HG03175 (cell line): ENCODE data around the gene CDH11.

Source experiments
- ATAC-seq: cut with Tn5 transposase; IDR thresholded peaks from one replicate; pipeline ENCODE4 v1.9.1; 2021; ENCODE audit warnings: mild to moderate bottlenecking, moderate library complexity; ENCODE audit not compliant: unreplicated experiment

CDH11 gene

DNA sequence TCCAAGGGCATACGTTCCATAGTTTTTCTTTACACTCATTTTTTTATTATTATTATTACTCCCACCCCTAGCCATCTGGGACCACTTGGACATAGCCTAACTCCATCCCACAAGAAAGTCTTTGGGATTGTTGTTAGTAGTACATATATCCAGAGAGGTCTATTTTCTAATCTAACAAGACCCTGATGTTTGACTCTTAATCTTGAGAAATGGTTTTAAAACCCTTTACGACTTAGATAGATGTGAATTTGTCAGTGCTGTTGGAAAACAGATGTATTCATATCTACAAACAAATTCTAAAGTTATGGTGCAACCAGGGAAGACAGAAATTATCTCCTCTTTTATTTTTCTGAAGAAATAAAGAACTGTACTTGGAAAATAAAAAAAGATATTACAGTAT lies 197.8 kb downstream of the CDH11 start:
- no peak for ATAC-seq

DNA sequence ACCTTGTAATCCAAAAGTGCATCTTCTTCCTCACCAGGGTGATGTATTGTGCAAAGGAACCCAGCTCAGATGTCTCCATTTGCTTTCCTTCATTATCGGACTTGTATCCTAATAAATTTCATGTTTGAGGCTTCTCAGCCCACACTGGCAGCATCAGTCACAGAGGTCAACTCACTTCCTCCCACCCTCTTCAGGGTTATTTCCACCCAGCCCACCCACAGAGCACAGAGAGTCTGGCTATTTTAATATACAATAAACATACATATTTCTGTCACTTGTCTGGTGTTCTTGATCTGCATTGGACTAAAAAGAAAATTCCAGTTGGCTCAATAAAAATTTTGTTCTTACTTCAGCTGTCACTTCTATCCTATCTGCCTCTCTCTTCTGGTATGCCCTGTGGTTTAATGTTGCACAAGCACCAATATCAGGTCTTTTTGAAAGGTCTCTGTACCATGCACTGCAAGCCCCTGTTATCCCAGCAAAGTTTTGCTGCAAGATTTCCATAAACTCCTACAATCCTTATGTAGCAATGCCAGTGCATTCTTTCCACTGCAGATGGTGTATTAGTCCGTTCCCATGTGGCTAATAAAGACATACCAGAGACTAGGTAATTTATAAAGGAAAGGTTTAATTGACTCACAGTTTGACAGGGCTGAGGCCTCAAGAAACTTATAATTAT lies 201.8 kb downstream of the CDH11 start:
- ATAC-seq = no peak

GRCh38 chr16:64919141-64919540 lies 202.7 kb downstream of the CDH11 start:
- no peak for ATAC-seq

GRCh38 chr16:64916051-64916450 lies 205.8 kb downstream of the CDH11 start:
- ATAC-seq = no peak

- no peak for ATAC-seq
Measured at GRCh38 chr16:64910356-64910755, 211.5 kb downstream of the CDH11 start.

GRCh38 chr16:64907844-64908243 lies 214.0 kb downstream of the CDH11 start:
- ATAC-seq = no peak

GRCh38 chr16:64903770-64904169 lies 218.1 kb downstream of the CDH11 start:
- no peak for ATAC-seq

- no peak for ATAC-seq
Measured at GRCh38 chr16:64900517-64900916, 221.3 kb downstream of the CDH11 start.

DNA sequence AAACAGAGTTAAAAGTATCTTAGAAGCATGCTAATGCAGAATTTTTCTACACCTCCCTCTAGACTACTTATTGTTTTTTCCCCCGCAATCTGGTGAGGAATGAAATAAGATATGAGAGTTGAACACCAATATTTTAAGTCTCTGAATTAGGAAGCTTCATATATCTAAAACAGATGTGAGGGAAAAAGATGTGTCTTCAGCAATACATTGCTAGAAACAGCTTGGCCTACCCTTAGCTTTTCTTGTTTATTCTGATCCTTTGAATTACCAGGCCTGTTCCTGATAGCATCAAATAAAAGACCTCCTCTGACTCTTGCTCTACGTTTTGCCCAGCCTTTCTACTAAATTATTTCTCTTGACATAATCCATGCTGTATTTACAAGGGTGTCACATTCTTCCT lies 221.8 kb downstream of the CDH11 start:
- no peak for ATAC-seq

GRCh38 chr16:64898159-64898558 lies 223.7 kb downstream of the CDH11 start:
- ATAC-seq = no peak
